WTC11 (cell line): ENCODE measurements around the gene OSCP1. TPM values are rescaled to one million over a fixed set of nuclear protein-coding genes. Genes with fewer than 3 reads are reported as not detected.
A peak's percentile ranks its signal among the peaks of the same experiment; 100 is the strongest.

ENCODE experiments used
- ATAC-seq: fragments of 200-7000 bp; cut with Tn5 transposase; 2 replicates; pipeline ENCODE4 v1.10.0; 2021; ENCODE audit warnings: mild to moderate bottlenecking, moderate library complexity
- CTCF ChIA-PET: fragments of 300-600 bp; sonication (Branson Sonifier 250); formaldehyde crosslinking; loops from one replicate; lab custom pipeline; 2021; ENCODE audit warnings: antibody characterized with exemption; lab: Charles Lee
- POLR2A ChIA-PET: fragments of 350-600 bp; sonication (Branson Sonifier 250); formaldehyde crosslinking; loops from one replicate; lab custom pipeline; 2021; ENCODE audit warnings: antibody characterized with exemption; lab: Charles Lee
- DNase-seq: peaks from one replicate; pipeline ENCODE4 v3.0.0; 2021; ENCODE audit warnings: low spot score
- H3K27ac Mint-ChIP-seq: 2 replicates; pipeline ENCODE4 v1.8.0; 2021; ENCODE audit warnings: mixed read lengths
- H3K27me3 Mint-ChIP-seq: 2 replicates; pipeline ENCODE4 v1.8.0; 2021; ENCODE audit warnings: low read depth, mild to moderate bottlenecking, moderate library complexity, mixed read lengths
- H3K36me3 Mint-ChIP-seq: 2 replicates; pipeline ENCODE4 v1.8.0; 2021; ENCODE audit warnings: mixed read lengths
- H3K4me1 Mint-ChIP-seq: 2 replicates; pipeline ENCODE4 v1.8.0; 2022; ENCODE audit warnings: mixed read lengths
- H3K4me3 Mint-ChIP-seq: 2 replicates; pipeline ENCODE4 v1.8.0; 2021; ENCODE audit warnings: mild to moderate bottlenecking, moderate library complexity, mixed read lengths
- H3K9me3 Mint-ChIP-seq: 2 replicates; pipeline ENCODE4 v1.8.0; 2021; ENCODE audit warnings: mixed read lengths
- CREB1 ChIP-seq: sonication (generic); formaldehyde crosslinking; IDR thresholded peaks from 2 replicates; pipeline ENCODE4 v1.8.0; 2023; ENCODE audit warnings: mild to moderate bottlenecking, missing genetic modification reagents
- ELF4 ChIP-seq: sonication (generic); formaldehyde crosslinking; IDR thresholded peaks from 2 replicates; pipeline ENCODE4 v1.8.1; 2022; ENCODE audit warnings: low read depth, mild to moderate bottlenecking, moderate library complexity, missing genetic modification reagents
- ESRRA ChIP-seq: sonication (generic); formaldehyde crosslinking; IDR thresholded peaks from 2 replicates; pipeline ENCODE4 v1.8.1; 2022; ENCODE audit warnings: mild to moderate bottlenecking, missing genetic modification reagents, borderline replicate concordance
- FOXK1 ChIP-seq: sonication (generic); formaldehyde crosslinking; IDR thresholded peaks from 2 replicates; pipeline ENCODE4 v1.8.0; 2022; ENCODE audit warnings: mild to moderate bottlenecking, moderate library complexity, missing genetic modification reagents
- GRHL2 ChIP-seq: fragments of 250-450 bp; sonication (Bioruptor Pico); IDR thresholded peaks from 2 replicates; pipeline ENCODE4 v1.8.0; 2022; ENCODE audit warnings: mild to moderate bottlenecking, moderate library complexity; ENCODE audit not compliant: insufficient replicate concordance, severe bottlenecking
- JUN ChIP-seq: sonication (generic); formaldehyde crosslinking; IDR thresholded peaks from 2 replicates; pipeline ENCODE4 v1.8.0; 2023; ENCODE audit warnings: mild to moderate bottlenecking, missing genetic modification reagents
- MAX ChIP-seq: sonication (generic); formaldehyde crosslinking; IDR thresholded peaks from 2 replicates; pipeline ENCODE4 v1.8.0; 2022; ENCODE audit warnings: mild to moderate bottlenecking, missing genetic modification reagents
- MLX ChIP-seq: sonication (generic); formaldehyde crosslinking; IDR thresholded peaks from 2 replicates; pipeline ENCODE4 v1.8.1; 2023; ENCODE audit warnings: mild to moderate bottlenecking, missing genetic modification reagents, moderate library complexity
- MXD4 ChIP-seq: fragments of 250-450 bp; sonication (Bioruptor Pico); IDR thresholded peaks from 2 replicates; pipeline ENCODE4 v1.8.0; 2021; ENCODE audit warnings: mild to moderate bottlenecking, moderate library complexity, borderline replicate concordance
- NFATC4 ChIP-seq: fragments of 250-450 bp; sonication (Bioruptor Pico); IDR thresholded peaks from 2 replicates; pipeline ENCODE4 v1.9.0; 2021; ENCODE audit warnings: mild to moderate bottlenecking
- OVOL2 ChIP-seq: fragments of 250-450 bp; sonication (Bioruptor Pico); IDR thresholded peaks from 2 replicates; pipeline ENCODE4 v1.9.0; 2021; ENCODE audit warnings: mild to moderate bottlenecking, borderline replicate concordance
- PRRX2 ChIP-seq: fragments of 250-450 bp; sonication (Bioruptor Pico); IDR thresholded peaks from 2 replicates; pipeline ENCODE4 v1.8.0; 2021; ENCODE audit warnings: mild to moderate bottlenecking
- RORB ChIP-seq: fragments of 250-450 bp; sonication (Bioruptor Pico); IDR thresholded peaks from 2 replicates; pipeline ENCODE4 v1.9.0; 2021; ENCODE audit warnings: mild to moderate bottlenecking
- SMAD3 ChIP-seq: sonication (generic); formaldehyde crosslinking; IDR thresholded peaks from 2 replicates; pipeline ENCODE4 v1.8.0; 2022; ENCODE audit warnings: missing genetic modification reagents, mild to moderate bottlenecking, borderline replicate concordance
- ZNF219 ChIP-seq: sonication (generic); formaldehyde crosslinking; IDR thresholded peaks from 2 replicates; pipeline ENCODE4 v1.8.0; 2023; ENCODE audit warnings: missing genetic modification reagents, mild to moderate bottlenecking, borderline replicate concordance
- ZNF317 ChIP-seq: sonication (generic); formaldehyde crosslinking; IDR thresholded peaks from 2 replicates; pipeline ENCODE4 v1.8.1; 2023; ENCODE audit warnings: low read depth, mild to moderate bottlenecking, moderate library complexity, missing genetic modification reagents, borderline replicate concordance
- ZNF396 ChIP-seq: fragments of 250-450 bp; sonication (Bioruptor Pico); IDR thresholded peaks from 2 replicates; pipeline ENCODE4 v1.8.0; 2021; ENCODE audit warnings: mild to moderate bottlenecking, moderate library complexity, borderline replicate concordance
- ZNF416 ChIP-seq: fragments of 250-450 bp; sonication (Bioruptor Pico); IDR thresholded peaks from 2 replicates; pipeline ENCODE4 v1.9.0; 2021; ENCODE audit warnings: mild to moderate bottlenecking, inconsistent platforms
- ZSCAN18 ChIP-seq: fragments of 250-450 bp; sonication (Bioruptor Pico); IDR thresholded peaks from 2 replicates; pipeline ENCODE4 v2.1.2; 2022; ENCODE audit warnings: mild to moderate bottlenecking, moderate library complexity
- total RNA-seq: library from RNA; stranded (reverse); gene quantifications from 3 replicates; pipeline ENCODE4 v1.2.3, GENCODE V29; 2021
- TF ChIP-seq, protein P1 (sequence below): sonication (generic); formaldehyde crosslinking; IDR thresholded peaks from 2 replicates; pipeline ENCODE4 v1.8.0; 2023; ENCODE audit warnings: missing genetic modification reagents
- TF ChIP-seq, protein P2 (sequence below): sonication (generic); formaldehyde crosslinking; IDR thresholded peaks from 2 replicates; pipeline ENCODE4 v1.8.1; 2022; ENCODE audit warnings: mild to moderate bottlenecking, missing genetic modification reagents, moderate library complexity, borderline replicate concordance
- TF ChIP-seq, protein P3 (sequence below): sonication (generic); formaldehyde crosslinking; IDR thresholded peaks from 2 replicates; pipeline ENCODE4 v1.8.1; 2023; ENCODE audit warnings: mild to moderate bottlenecking, missing genetic modification reagents
- TF ChIP-seq, protein P4 (sequence below): sonication (generic); formaldehyde crosslinking; IDR thresholded peaks from 2 replicates; pipeline ENCODE4 v1.8.0; 2022; ENCODE audit warnings: mild to moderate bottlenecking, missing genetic modification reagents
- TF ChIP-seq, protein P5 (sequence below): fragments of 200-600 bp; IDR thresholded peaks from 2 replicates; pipeline ENCODE4 v1.8.0; 2022; ENCODE audit warnings: antibody characterized with exemption

Gene OSCP1
- total RNA-seq, 1 experiment from 2014 or later = 1.7 TPM

GRCh38 chr1:36450270-36450918 is at the start of gene OSCP1 (continued):
- TF ChIP-seq, protein P1, sequence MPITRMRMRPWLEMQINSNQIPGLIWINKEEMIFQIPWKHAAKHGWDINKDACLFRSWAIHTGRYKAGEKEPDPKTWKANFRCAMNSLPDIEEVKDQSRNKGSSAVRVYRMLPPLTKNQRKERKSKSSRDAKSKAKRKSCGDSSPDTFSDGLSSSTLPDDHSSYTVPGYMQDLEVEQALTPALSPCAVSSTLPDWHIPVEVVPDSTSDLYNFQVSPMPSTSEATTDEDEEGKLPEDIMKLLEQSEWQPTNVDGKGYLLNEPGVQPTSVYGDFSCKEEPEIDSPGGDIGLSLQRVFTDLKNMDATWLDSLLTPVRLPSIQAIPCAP (CRISPR knock-in tag) = peak; percentile 86; the same call in 1 of the 2 replicates
- TF ChIP-seq, protein P2, sequence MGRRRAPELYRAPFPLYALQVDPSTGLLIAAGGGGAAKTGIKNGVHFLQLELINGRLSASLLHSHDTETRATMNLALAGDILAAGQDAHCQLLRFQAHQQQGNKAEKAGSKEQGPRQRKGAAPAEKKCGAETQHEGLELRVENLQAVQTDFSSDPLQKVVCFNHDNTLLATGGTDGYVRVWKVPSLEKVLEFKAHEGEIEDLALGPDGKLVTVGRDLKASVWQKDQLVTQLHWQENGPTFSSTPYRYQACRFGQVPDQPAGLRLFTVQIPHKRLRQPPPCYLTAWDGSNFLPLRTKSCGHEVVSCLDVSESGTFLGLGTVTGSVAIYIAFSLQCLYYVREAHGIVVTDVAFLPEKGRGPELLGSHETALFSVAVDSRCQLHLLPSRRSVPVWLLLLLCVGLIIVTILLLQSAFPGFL (CRISPR knock-in tag) = no peak
- TF ChIP-seq MXD4 (CRISPR knock-in tag) (no peak), CREB1 (CRISPR knock-in tag) (peak; percentile 80; the same call in 1 of the 2 replicates), ELF4 (CRISPR knock-in tag) (no peak), ESRRA (CRISPR knock-in tag) (0 out of 2 replicates have a peak, but pooled peaks have one; percentile 57), RORB (no peak), JUN (CRISPR knock-in tag) (no peak), NFATC4 (CRISPR knock-in tag) (no peak), ZNF416 (no peak), FOXK1 (CRISPR knock-in tag) (peak; percentile 75; the same call in 1 of the 2 replicates), ZNF219 (no peak), ZSCAN18 (CRISPR knock-in tag) (no peak), OVOL2 (CRISPR knock-in tag) (no peak)
- TF ChIP-seq, protein P3, sequence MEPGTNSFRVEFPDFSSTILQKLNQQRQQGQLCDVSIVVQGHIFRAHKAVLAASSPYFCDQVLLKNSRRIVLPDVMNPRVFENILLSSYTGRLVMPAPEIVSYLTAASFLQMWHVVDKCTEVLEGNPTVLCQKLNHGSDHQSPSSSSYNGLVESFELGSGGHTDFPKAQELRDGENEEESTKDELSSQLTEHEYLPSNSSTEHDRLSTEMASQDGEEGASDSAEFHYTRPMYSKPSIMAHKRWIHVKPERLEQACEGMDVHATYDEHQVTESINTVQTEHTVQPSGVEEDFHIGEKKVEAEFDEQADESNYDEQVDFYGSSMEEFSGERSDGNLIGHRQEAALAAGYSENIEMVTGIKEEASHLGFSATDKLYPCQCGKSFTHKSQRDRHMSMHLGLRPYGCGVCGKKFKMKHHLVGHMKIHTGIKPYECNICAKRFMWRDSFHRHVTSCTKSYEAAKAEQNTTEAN = no peak
- TF ChIP-seq, protein P4, sequence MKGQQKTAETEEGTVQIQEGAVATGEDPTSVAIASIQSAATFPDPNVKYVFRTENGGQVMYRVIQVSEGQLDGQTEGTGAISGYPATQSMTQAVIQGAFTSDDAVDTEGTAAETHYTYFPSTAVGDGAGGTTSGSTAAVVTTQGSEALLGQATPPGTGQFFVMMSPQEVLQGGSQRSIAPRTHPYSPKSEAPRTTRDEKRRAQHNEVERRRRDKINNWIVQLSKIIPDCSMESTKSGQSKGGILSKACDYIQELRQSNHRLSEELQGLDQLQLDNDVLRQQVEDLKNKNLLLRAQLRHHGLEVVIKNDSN (CRISPR knock-in tag) = peak; percentile 59; the same call in 1 of the 2 replicates

GRCh38 chr1:36497207-36497606 is 47.0 kb upstream of the OSCP1 start:
- no peaks in the 10 kb centered on the region for H3K4me1 Mint-ChIP-seq
- H3K27ac Mint-ChIP-seq = no peak overlapping the region
- DNase-seq (no peak), ATAC-seq (no peak)
- CTCF ChIA-PET = interaction anchor here (1.1 kb wide), 1 partner anchor 19 kb away, joined by 7 read pairs; no protein-coding TSS in a partner anchor
- no peaks in the 10 kb centered on the region for H3K9me3 Mint-ChIP-seq
- H3K27me3 Mint-ChIP-seq = peaks cover 15% of the 10 kb centered on the region
- no peaks in the 10 kb centered on the region for H3K36me3 Mint-ChIP-seq
- POLR2A ChIA-PET = no interaction called here
- H3K4me3 Mint-ChIP-seq = no peak overlapping the region
- TF ChIP-seq SMAD3 (CRISPR knock-in tag) (no peak), ZNF219 (no peak), ZNF317 (CRISPR knock-in tag) (no peak), MLX (CRISPR knock-in tag) (no peak), ZNF396 (CRISPR knock-in tag) (no peak), CREB1 (CRISPR knock-in tag) (no peak), GRHL2 (CRISPR knock-in tag) (no peak), MAX (CRISPR knock-in tag) (no peak), PRRX2 (CRISPR knock-in tag) (no peak)
- TF ChIP-seq, protein P5, sequence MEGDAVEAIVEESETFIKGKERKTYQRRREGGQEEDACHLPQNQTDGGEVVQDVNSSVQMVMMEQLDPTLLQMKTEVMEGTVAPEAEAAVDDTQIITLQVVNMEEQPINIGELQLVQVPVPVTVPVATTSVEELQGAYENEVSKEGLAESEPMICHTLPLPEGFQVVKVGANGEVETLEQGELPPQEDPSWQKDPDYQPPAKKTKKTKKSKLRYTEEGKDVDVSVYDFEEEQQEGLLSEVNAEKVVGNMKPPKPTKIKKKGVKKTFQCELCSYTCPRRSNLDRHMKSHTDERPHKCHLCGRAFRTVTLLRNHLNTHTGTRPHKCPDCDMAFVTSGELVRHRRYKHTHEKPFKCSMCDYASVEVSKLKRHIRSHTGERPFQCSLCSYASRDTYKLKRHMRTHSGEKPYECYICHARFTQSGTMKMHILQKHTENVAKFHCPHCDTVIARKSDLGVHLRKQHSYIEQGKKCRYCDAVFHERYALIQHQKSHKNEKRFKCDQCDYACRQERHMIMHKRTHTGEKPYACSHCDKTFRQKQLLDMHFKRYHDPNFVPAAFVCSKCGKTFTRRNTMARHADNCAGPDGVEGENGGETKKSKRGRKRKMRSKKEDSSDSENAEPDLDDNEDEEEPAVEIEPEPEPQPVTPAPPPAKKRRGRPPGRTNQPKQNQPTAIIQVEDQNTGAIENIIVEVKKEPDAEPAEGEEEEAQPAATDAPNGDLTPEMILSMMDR = no peak
- TF ChIP-seq, protein P2 (CRISPR knock-in tag) = no peak
